ENCODE data around the gene IFT81.

Gene IFT81

DNA sequence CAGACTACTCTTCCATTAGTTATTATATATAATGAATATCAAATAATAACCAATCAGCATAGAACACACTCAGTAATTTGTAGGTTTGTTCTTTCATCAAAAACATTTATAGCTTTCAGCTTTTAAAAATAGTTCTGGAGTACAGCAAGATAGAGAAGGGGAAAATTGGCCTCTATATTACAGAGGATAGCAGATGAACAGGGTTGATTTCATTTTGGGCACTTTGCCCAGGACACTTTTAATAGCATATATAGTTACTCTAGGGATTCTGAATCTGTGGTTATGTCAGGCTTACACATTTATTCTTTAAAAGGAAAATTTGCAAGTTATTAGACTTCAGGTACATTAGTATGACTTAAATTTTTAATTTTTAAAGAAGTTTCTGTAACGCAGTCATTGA lies 52.6 kb downstream of the IFT81 start:
- TF ChIP-seq, protein P1, sequence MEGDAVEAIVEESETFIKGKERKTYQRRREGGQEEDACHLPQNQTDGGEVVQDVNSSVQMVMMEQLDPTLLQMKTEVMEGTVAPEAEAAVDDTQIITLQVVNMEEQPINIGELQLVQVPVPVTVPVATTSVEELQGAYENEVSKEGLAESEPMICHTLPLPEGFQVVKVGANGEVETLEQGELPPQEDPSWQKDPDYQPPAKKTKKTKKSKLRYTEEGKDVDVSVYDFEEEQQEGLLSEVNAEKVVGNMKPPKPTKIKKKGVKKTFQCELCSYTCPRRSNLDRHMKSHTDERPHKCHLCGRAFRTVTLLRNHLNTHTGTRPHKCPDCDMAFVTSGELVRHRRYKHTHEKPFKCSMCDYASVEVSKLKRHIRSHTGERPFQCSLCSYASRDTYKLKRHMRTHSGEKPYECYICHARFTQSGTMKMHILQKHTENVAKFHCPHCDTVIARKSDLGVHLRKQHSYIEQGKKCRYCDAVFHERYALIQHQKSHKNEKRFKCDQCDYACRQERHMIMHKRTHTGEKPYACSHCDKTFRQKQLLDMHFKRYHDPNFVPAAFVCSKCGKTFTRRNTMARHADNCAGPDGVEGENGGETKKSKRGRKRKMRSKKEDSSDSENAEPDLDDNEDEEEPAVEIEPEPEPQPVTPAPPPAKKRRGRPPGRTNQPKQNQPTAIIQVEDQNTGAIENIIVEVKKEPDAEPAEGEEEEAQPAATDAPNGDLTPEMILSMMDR (IDR thresholded peaks at IDR 0.05; ENCODE audit: borderline replicate concordance, extremely low read depth, low read length, poor library complexity, severe bottlenecking) = no peak
- TF ChIP-seq EZH2 (IDR thresholded peaks at IDR 0.05; ENCODE audit: borderline replicate concordance, low read depth, low read length, severe bottlenecking) = no peak
- Histone ChIP-seq H2AFZ (ENCODE audit: low read depth, low read length) (no peak overlapping the region), H4K20me1 (ENCODE audit: insufficient read depth, low read length) (no peaks in the 10 kb centered on the region), H3K4me2 (ENCODE audit: insufficient read depth, low read length) (no peak overlapping the region), H3K27ac (ENCODE audit: low read length) (no peak overlapping the region), H3K4me1 (ENCODE audit: insufficient read depth, low read length) (no peaks in the 10 kb centered on the region), H3K9ac (ENCODE audit: low read depth, low read length) (no peak overlapping the region), H3K36me3 (ENCODE audit: insufficient read depth, low read length) (no peaks in the 10 kb centered on the region), H3K79me2 (ENCODE audit: insufficient read depth, low read length) (no peaks in the 10 kb centered on the region), H3K9me3 (ENCODE audit: insufficient read depth, low read length, severe bottlenecking) (no peaks in the 10 kb centered on the region), H3K27me3 (ENCODE audit: insufficient read depth, low read length, poor library complexity) (no peaks in the 10 kb centered on the region), H3K4me3 (ENCODE audit: low read depth in 1 of 2, low read length in 2 of 2) (no peak overlapping the region)
- DNase-seq = no peak
- no peak for ATAC-seq (ENCODE audit: insufficient read depth, low read depth)

DNA sequence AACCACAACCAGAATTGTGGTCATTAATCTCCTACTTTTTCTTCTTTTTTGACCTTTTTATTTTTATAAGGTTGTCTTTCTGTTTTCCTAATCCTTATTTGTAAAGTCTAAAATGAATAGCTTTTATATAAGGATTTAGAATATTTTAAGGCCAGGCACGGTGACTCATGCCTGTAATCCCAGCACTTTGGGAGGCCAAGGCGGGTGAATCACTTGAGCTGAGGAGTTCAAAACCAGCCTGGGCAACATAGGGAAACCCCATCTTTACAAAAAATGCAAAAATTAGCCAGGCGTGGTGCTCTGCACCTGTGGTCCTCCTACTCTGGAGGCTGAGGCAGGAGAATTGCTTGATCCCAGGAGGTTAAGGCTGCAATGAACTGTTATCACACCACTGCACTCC lies 55.1 kb downstream of the IFT81 start:
- no peak for TF ChIP-seq EZH2 (IDR thresholded peaks at IDR 0.05; ENCODE audit: borderline replicate concordance, low read depth, low read length, severe bottlenecking)
- TF ChIP-seq, protein P1 (IDR thresholded peaks at IDR 0.05; ENCODE audit: borderline replicate concordance, extremely low read depth, low read length, poor library complexity, severe bottlenecking) = no peak
- Histone ChIP-seq H2AFZ (ENCODE audit: low read depth, low read length) (no peak overlapping the region), H3K36me3 (ENCODE audit: insufficient read depth, low read length) (no peaks in the 10 kb centered on the region), H3K4me2 (ENCODE audit: insufficient read depth, low read length) (no peak overlapping the region), H3K79me2 (ENCODE audit: insufficient read depth, low read length) (no peaks in the 10 kb centered on the region), H3K27me3 (ENCODE audit: insufficient read depth, low read length, poor library complexity) (no peaks in the 10 kb centered on the region), H3K4me3 (ENCODE audit: low read depth in 1 of 2, low read length in 2 of 2) (no peak overlapping the region), H3K4me1 (ENCODE audit: insufficient read depth, low read length) (no peaks in the 10 kb centered on the region), H3K9ac (ENCODE audit: low read depth, low read length) (no peak overlapping the region), H3K27ac (ENCODE audit: low read length) (no peak overlapping the region), H3K9me3 (ENCODE audit: insufficient read depth, low read length, severe bottlenecking) (no peaks in the 10 kb centered on the region), H4K20me1 (ENCODE audit: insufficient read depth, low read length) (no peaks in the 10 kb centered on the region)
- DNase-seq (no peak), ATAC-seq (ENCODE audit: insufficient read depth, low read depth) (no peak)

DNA sequence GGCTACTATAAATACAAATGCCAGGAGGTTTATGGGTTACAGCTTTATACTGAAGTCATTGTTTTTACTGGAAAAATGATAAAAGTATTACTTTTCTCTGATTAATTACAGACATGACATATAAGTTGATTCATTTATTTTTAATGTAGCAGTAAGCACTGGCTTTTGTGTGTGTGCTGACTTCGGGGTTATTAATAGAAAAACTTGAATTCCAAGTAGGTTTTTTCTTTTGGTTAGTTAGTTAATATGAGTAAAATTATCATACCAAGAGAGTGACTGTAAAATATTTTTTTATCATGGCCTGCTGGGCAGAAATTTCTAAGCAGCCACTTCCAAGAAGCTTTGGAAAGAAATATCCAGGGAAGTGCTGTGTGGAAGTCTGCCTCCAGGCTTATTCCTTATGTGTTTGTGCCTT lies 56.4 kb downstream of the IFT81 start:
- TF ChIP-seq EZH2 (IDR thresholded peaks at IDR 0.05; ENCODE audit: borderline replicate concordance, low read depth, low read length, severe bottlenecking) = no peak
- TF ChIP-seq, protein P1 (IDR thresholded peaks at IDR 0.05; ENCODE audit: borderline replicate concordance, extremely low read depth, low read length, poor library complexity, severe bottlenecking) = no peak
- ATAC-seq (ENCODE audit: insufficient read depth, low read depth) (no peak), DNase-seq (no peak)
- H3K79me2 ChIP-seq (ENCODE audit: insufficient read depth, low read length) = no peaks in the 10 kb centered on the region
- H3K27ac ChIP-seq (ENCODE audit: low read length) = no peak overlapping the region
- no peak overlapping the region for H3K4me2 ChIP-seq (ENCODE audit: insufficient read depth, low read length)
- H4K20me1 ChIP-seq (ENCODE audit: insufficient read depth, low read length) = no peaks in the 10 kb centered on the region
- no peak overlapping the region for H3K9ac ChIP-seq (ENCODE audit: low read depth, low read length)
- H2AFZ ChIP-seq (ENCODE audit: low read depth, low read length) = no peak overlapping the region
- H3K9me3 ChIP-seq (ENCODE audit: insufficient read depth, low read length, severe bottlenecking) = no peaks in the 10 kb centered on the region
- H3K4me3 ChIP-seq (ENCODE audit: low read depth in 1 of 2, low read length in 2 of 2) = no peak overlapping the region
- no peaks in the 10 kb centered on the region for H3K4me1 ChIP-seq (ENCODE audit: insufficient read depth, low read length)
- H3K27me3 ChIP-seq (ENCODE audit: insufficient read depth, low read length, poor library complexity) = no peaks in the 10 kb centered on the region
- H3K36me3 ChIP-seq (ENCODE audit: insufficient read depth, low read length) = no peaks in the 10 kb centered on the region

DNA sequence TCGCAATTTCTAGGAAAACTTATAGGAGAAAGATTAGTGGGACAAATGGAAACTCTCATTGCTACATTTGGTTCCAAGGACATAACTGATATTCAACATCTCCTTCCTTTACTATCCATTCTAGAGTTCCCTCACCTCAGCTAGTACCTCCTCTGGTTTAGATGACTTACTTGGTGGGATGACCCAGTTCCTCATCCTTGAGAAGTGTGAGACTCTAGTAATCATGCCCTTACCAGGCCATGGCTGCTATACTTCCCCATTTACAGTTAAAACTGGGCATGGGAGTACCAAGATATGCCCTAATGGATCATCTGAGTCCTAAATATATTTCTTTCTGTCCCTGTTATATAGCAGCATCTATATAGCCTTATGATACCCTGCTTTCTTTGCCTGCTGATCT lies 58.1 kb downstream of the IFT81 start:
- no peaks in the 10 kb centered on the region for H3K79me2 ChIP-seq (ENCODE audit: insufficient read depth, low read length)
- no peak for DNase-seq
- no peak overlapping the region for H3K4me2 ChIP-seq (ENCODE audit: insufficient read depth, low read length)
- H3K9ac ChIP-seq (ENCODE audit: low read depth, low read length) = no peak overlapping the region
- no peaks in the 10 kb centered on the region for H3K36me3 ChIP-seq (ENCODE audit: insufficient read depth, low read length)
- TF ChIP-seq, protein P1 (IDR thresholded peaks at IDR 0.05; ENCODE audit: borderline replicate concordance, extremely low read depth, low read length, poor library complexity, severe bottlenecking) = no peak
- TF ChIP-seq EZH2 (IDR thresholded peaks at IDR 0.05; ENCODE audit: borderline replicate concordance, low read depth, low read length, severe bottlenecking) = no peak
- ATAC-seq (ENCODE audit: insufficient read depth, low read depth) = no peak
- no peaks in the 10 kb centered on the region for H4K20me1 ChIP-seq (ENCODE audit: insufficient read depth, low read length)
- H3K4me3 ChIP-seq (ENCODE audit: low read depth in 1 of 2, low read length in 2 of 2) = no peak overlapping the region
- H2AFZ ChIP-seq (ENCODE audit: low read depth, low read length) = no peak overlapping the region
- no peaks in the 10 kb centered on the region for H3K27me3 ChIP-seq (ENCODE audit: insufficient read depth, low read length, poor library complexity)
- peaks cover 9% of the 10 kb centered on the region for H3K9me3 ChIP-seq (ENCODE audit: insufficient read depth, low read length, severe bottlenecking)
- H3K4me1 ChIP-seq (ENCODE audit: insufficient read depth, low read length) = no peaks in the 10 kb centered on the region
- no peak overlapping the region for H3K27ac ChIP-seq (ENCODE audit: low read length)

Data from DND-41 (cell line).